Measurements from ENCODE around the gene GNG13. TPM values are rescaled to one million over a fixed set of nuclear protein-coding genes. Genes with fewer than 3 reads are reported as not detected.

GNG13 gene
- total RNA-seq, 4 donors from 2014 or later = not detected

DNA sequence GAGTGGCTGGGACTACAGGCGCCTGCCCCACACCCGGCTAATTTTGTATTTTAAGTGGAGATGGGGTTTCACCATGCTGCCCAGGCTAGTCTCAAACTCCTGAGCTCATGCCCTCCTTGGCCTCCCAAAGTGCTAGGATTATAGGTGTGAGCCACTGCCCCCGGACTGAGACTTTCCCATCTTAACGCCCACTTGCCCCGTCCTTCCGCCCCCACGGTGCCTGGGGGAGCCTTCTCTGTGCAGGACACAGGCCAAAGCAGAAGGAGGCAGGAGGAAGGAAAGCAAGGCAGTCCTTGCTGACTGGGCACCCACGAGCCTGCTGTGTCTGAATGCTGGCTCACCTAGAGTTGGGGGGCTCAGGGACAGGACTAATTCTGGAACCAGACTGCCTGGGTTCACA is 17.6 kb upstream of the GNG13 start:
- no peak overlapping the region for H3K27ac ChIP-seq
- no peaks in the 10 kb centered on the region for H3K36me3 ChIP-seq
- TF ChIP-seq POLR2A (IDR thresholded peaks at IDR 0.05) (no peak), CTCF (IDR thresholded peaks at IDR 0.05) (no peak)
- H3K27me3 ChIP-seq = peaks cover 0 to 34% of the 10 kb centered on the region in 2 donors
- no peak overlapping the region for H3K4me3 ChIP-seq
- DNase-seq = no peak
- peaks cover 0 to 4% of the 10 kb centered on the region in 2 donors for H3K4me1 ChIP-seq
- no peaks in the 10 kb centered on the region for H3K9me3 ChIP-seq
- intact Hi-C loops (cut with DNase I; ENCODE audit: low total_unique reads) = no loop called here

DNA sequence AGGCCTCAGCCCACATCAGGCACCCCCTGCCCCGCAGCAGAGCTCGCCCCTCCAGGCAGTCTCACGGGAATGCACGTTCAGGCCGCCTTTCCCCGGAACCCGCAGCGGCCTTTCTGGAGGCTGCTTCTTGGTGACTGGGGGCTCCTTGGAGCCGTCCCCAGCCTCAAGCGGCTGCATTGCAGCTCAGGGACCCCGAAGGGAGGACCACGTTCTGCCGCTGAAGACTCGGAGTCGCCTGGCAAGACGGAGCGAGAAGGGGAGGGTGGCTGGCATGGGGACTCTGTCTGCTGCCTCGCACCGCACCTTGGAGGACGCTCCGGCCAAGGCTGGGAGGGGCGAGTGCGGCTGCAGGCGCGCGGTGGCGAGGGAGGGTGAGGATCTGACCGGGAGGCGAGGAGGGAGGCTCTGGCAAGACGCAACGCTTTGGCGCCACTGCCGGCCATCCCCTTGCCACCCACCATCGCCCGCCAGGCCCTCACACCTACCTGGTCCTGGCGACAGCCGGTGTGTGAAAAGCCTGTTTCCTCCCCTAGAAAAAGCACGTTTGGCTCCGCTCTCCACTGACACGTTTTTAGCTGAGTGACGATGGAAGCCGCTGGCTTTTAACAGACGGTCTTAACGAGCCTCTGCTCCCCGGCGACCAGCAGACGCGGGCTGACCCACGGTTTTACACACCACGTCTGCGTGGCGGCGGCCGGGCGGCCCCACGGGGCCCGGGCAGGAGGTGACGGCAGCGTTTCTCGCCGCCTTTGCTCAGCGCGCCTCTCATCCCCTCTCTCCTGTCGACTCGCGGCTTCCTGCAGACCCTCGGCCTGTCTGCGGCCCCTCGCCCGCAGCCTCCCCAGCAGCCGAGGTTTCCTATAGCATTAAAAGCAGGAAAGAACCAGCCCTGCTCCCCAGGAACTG is 16.7 kb upstream of the GNG13 start:
- Histone ChIP-seq H3K27me3 (peaks cover 0 to 36% of the 10 kb centered on the region in 2 donors), H3K9me3 (no peaks in the 10 kb centered on the region), H3K4me1 (peaks cover 0 to 4% of the 10 kb centered on the region in 2 donors), H3K4me3 (no peak overlapping the region), H3K36me3 (no peaks in the 10 kb centered on the region), H3K27ac (no peak overlapping the region)
- no peak for TF ChIP-seq POLR2A (IDR thresholded peaks at IDR 0.05)
- TF ChIP-seq CTCF (IDR thresholded peaks at IDR 0.05) = no peak
- DNase-seq = no peak
- intact Hi-C loops (cut with DNase I; ENCODE audit: low total_unique reads) = no loop called here

GRCh38 chr16:815861-816260 is 15.3 kb upstream of the GNG13 start:
- TF ChIP-seq CTCF (IDR thresholded peaks at IDR 0.05) (no peak), POLR2A (IDR thresholded peaks at IDR 0.05) (no peak)
- Histone ChIP-seq H3K4me1 (peaks cover 0 to 4% of the 10 kb centered on the region in 2 donors), H3K27me3 (peaks cover 0 to 36% of the 10 kb centered on the region in 2 donors), H3K9me3 (no peaks in the 10 kb centered on the region), H3K4me3 (no peak overlapping the region), H3K36me3 (no peaks in the 10 kb centered on the region), H3K27ac (no peak overlapping the region)
- DNase-seq = no peak
- intact Hi-C loops (cut with DNase I; ENCODE audit: low total_unique reads) = no loop called here

DNA sequence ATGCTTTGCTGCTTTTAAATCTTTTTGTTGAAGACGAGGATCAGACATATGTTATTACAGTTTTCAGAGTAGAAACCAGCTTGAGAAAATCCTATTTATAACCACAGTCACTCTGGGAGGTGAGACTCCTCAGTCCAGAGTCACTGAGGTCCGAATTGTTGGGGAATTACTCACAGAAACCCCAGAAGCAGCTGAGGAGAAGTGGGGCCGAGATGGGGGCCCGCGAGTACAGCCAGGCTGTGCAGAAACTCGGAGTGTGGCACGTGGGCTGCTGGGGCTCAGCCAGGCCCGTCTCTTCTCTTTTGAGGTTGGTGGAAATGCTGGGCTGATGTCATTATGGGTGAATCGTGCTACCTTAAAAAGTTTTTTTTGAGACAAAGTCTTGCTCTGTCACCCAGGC is 14.4 kb upstream of the GNG13 start:
- intact Hi-C loops (cut with DNase I; ENCODE audit: low total_unique reads) = no loop called here
- no peaks in the 10 kb centered on the region for H3K9me3 ChIP-seq
- H3K36me3 ChIP-seq = no peaks in the 10 kb centered on the region
- no peak for DNase-seq
- H3K4me3 ChIP-seq = no peak overlapping the region
- H3K4me1 ChIP-seq = peaks cover 0 to 4% of the 10 kb centered on the region in 2 donors
- no peak overlapping the region for H3K27ac ChIP-seq
- peaks cover 0 to 36% of the 10 kb centered on the region in 2 donors for H3K27me3 ChIP-seq
- TF ChIP-seq CTCF (IDR thresholded peaks at IDR 0.05) (no peak), POLR2A (IDR thresholded peaks at IDR 0.05) (no peak)

DNA sequence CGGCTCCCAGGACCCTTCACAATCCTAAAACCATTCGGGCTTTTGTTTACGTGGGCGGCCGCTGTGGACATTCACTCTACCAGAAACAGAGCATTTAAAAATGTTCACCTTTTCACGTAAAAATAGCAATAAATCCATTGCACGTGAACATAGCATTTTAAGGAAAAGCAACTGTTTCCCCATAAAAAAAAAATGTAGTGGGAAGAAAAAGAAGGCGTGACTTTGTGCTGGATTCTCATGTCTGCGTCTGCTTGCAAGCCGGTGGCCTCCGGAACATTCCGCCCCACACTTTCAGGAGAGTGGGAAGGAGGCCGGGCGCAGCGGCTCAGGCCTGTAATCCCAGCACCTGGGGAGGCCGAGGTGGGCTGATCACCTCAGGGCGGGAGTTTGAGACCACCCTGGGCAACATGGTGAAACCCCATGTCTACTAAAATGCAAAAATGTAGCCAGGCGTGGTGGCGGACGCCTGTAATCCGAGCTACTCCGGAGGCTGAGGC is 13.4 kb upstream of the GNG13 start:
- peaks cover 0 to 36% of the 10 kb centered on the region in 2 donors for H3K27me3 ChIP-seq
- DNase-seq = no peak
- intact Hi-C loops (cut with DNase I; ENCODE audit: low total_unique reads) = no loop called here

More for the DNA sequence above, 13.4 kb upstream of the GNG13 start:
- no peak for TF ChIP-seq POLR2A (IDR thresholded peaks at IDR 0.05)
- no peak for TF ChIP-seq CTCF (IDR thresholded peaks at IDR 0.05)
- H3K9me3 ChIP-seq = no peaks in the 10 kb centered on the region
- H3K4me3 ChIP-seq = no peak overlapping the region
- H3K4me1 ChIP-seq = peaks cover 0 to 4% of the 10 kb centered on the region in 2 donors
- H3K36me3 ChIP-seq = no peaks in the 10 kb centered on the region
- no peak overlapping the region for H3K27ac ChIP-seq
